HepG2 (cell line): ENCODE results near the gene ELP5. TPM values are rescaled to one million over a fixed set of nuclear protein-coding genes. Genes with fewer than 3 reads are reported as not detected.

Experiments
- CBFB ChIP-seq: sonication (generic); formaldehyde crosslinking; IDR thresholded peaks from 2 replicates; pipeline ENCODE4 v1.4.0; 2020; ENCODE audit warnings: missing genetic modification reagents
- ETV6 ChIP-seq: sonication (generic); formaldehyde crosslinking; conservative IDR thresholded peaks from 2 replicates; pipeline ENCODE4 v1.4.0; 2020; ENCODE audit warnings: missing genetic modification reagents
- HMG20B ChIP-seq: conservative IDR thresholded peaks from 2 replicates; pipeline ENCODE4 v1.6.1; 2016; ENCODE audit warnings: missing genetic modification reagents, missing compliant biosample characterization
- SRY ChIP-seq: sonication (generic); formaldehyde crosslinking; IDR thresholded peaks from 2 replicates; pipeline ENCODE4 v1.8.0; 2022; ENCODE audit warnings: mild to moderate bottlenecking, missing genetic modification reagents
- STAT5B ChIP-seq: sonication (generic); formaldehyde crosslinking; IDR thresholded peaks from 2 replicates; pipeline ENCODE4 v1.4.0; 2020; ENCODE audit warnings: missing genetic modification reagents
- ZNF10 ChIP-seq: sonication (generic); formaldehyde crosslinking; IDR thresholded peaks from 2 replicates; pipeline ENCODE4 v1.4.0; 2020; ENCODE audit warnings: mild to moderate bottlenecking, low read depth, missing genetic modification reagents, borderline replicate concordance
- ZNF205 ChIP-seq: IDR thresholded peaks from 2 replicates; pipeline ENCODE4 v1.6.1; 2018; ENCODE audit warnings: missing biosample characterization, missing genetic modification reagents
- ZNF552 ChIP-seq: sonication (generic); formaldehyde crosslinking; IDR thresholded peaks from 2 replicates; pipeline ENCODE4 v1.9.0; 2022; ENCODE audit warnings: missing genetic modification reagents, mild to moderate bottlenecking, borderline replicate concordance
- polyA plus RNA-seq, 8 experiments: library from polyadenylated mRNA; depleted of rRNA in 3 of 8; stranded (reverse) in 7 of 8; unstranded in 1 of 8; fragments of >200 nt; fragmentation: Illumina TruSeq in 4 of 8; extraction: Trizol in 4 of 8; gene quantifications; 2 replicates each; pipeline versions ENCODE4 v1.2.1 to v1.2.3, GENCODE V29; 2011 to 2016; ENCODE audit warnings: low read depth in 4 of 8, missing spikeins in 1 of 8, mixed read lengths in 1 of 8; ENCODE audit not compliant: insufficient read depth in 1 of 8
- total RNA-seq, 5 experiments: library from RNA; depleted of rRNA; stranded (reverse); fragments of >200 nt; fragmentation: Illumina TruSeq; extraction: Trizol; gene quantifications; 2 replicates each; pipeline ENCODE4 v1.2.3, GENCODE V29; 2016; ENCODE audit warnings: low read depth in 1 of 5
- TF ChIP-seq, protein P1 (sequence below): sonication (generic); formaldehyde crosslinking; conservative IDR thresholded peaks from 2 replicates; pipeline ENCODE4 v1.4.0; 2020; ENCODE audit warnings: missing genetic modification reagents
- TF ChIP-seq, protein P2 (sequence below): sonication (generic); formaldehyde crosslinking; IDR thresholded peaks from 2 replicates; pipeline ENCODE4 v1.4.0; 2020; ENCODE audit warnings: missing genetic modification reagents, borderline replicate concordance
- TF ChIP-seq, protein P3 (sequence below): sonication (generic); formaldehyde crosslinking; IDR thresholded peaks from 2 replicates; pipeline ENCODE4 v1.9.0; 2021; ENCODE audit warnings: missing genetic modification reagents, borderline replicate concordance
- TF ChIP-seq, protein P4 (sequence below): sonication (generic); formaldehyde crosslinking; IDR thresholded peaks from 2 replicates; pipeline ENCODE4 v1.8.0; 2022; ENCODE audit warnings: missing genetic modification reagents, mild to moderate bottlenecking, moderate library complexity, borderline replicate concordance
- TF ChIP-seq, protein P5 (sequence below): IDR thresholded peaks from 2 replicates; pipeline ENCODE4 v1.6.1; 2016; ENCODE audit warnings: low read depth, control low read depth
- TF ChIP-seq, protein P6 (sequence below): sonication (generic); formaldehyde crosslinking; IDR thresholded peaks from 2 replicates; pipeline ENCODE4 v1.5.1; 2020; ENCODE audit warnings: missing genetic modification reagents, mild to moderate bottlenecking, borderline replicate concordance

Gene ELP5
- total and polyA plus RNA-seq, 2 of the 13 experiments (the other 11 are each of a cell fraction or from before 2014, with no cell fraction given): 67.6 to 69.8 TPM

DNA sequence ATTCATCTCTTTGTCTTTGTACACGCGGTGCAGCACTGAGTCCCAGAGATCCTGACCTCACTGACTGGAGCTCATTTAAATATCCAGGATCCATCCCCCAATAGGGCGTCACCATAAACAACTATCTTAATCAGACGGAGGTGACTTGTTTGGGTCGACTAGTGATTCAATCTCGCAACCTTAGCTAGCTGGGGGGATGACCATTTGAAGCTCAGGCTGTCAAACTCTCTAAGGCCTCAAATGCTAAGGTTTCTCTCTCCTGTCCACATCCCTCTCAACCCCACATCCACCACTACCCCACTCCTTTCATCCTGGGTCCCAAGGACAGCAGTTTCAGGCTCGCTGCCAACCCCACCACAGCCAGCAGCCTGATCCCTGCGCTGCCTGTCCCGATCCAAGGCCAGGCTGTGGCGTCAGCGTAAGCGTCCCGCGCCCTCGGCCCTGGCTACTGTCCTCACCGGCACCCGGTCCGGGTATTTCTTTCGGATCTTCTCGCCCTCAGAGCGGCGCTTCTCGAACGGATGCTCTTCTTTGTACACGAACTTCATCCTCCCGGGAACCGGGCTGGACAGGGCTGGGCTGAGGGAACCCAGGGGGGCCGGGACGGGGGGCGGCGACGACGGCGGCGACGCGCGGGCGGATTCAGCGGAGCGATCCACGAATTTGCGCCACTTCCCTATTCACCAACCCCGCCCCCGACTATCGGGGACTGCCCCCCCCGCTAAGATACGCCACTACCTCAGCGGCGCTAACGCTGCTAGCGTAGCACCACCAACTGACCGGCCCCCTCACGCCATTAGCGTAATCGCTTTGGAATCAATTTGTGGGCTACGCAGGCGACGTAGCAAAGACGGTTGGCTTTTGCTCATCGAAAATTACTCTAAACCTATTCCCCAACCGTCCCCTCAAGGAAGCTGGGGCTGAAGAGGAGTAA, 10.0 kb upstream of the ELP5 start, which contains the start of gene GABARAP (continued):
- TF ChIP-seq CBFB: no peak
- TF ChIP-seq, protein P1, sequence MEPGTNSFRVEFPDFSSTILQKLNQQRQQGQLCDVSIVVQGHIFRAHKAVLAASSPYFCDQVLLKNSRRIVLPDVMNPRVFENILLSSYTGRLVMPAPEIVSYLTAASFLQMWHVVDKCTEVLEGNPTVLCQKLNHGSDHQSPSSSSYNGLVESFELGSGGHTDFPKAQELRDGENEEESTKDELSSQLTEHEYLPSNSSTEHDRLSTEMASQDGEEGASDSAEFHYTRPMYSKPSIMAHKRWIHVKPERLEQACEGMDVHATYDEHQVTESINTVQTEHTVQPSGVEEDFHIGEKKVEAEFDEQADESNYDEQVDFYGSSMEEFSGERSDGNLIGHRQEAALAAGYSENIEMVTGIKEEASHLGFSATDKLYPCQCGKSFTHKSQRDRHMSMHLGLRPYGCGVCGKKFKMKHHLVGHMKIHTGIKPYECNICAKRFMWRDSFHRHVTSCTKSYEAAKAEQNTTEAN (CRISPR knock-in tag): no peak
- TF ChIP-seq, protein P2, sequence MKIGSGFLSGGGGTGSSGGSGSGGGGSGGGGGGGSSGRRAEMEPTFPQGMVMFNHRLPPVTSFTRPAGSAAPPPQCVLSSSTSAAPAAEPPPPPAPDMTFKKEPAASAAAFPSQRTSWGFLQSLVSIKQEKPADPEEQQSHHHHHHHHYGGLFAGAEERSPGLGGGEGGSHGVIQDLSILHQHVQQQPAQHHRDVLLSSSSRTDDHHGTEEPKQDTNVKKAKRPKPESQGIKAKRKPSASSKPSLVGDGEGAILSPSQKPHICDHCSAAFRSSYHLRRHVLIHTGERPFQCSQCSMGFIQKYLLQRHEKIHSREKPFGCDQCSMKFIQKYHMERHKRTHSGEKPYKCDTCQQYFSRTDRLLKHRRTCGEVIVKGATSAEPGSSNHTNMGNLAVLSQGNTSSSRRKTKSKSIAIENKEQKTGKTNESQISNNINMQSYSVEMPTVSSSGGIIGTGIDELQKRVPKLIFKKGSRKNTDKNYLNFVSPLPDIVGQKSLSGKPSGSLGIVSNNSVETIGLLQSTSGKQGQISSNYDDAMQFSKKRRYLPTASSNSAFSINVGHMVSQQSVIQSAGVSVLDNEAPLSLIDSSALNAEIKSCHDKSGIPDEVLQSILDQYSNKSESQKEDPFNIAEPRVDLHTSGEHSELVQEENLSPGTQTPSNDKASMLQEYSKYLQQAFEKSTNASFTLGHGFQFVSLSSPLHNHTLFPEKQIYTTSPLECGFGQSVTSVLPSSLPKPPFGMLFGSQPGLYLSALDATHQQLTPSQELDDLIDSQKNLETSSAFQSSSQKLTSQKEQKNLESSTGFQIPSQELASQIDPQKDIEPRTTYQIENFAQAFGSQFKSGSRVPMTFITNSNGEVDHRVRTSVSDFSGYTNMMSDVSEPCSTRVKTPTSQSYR (CRISPR knock-in tag): peak; percentile 9; the same call in 1 of the 2 replicates
- TF ChIP-seq, protein P3, sequence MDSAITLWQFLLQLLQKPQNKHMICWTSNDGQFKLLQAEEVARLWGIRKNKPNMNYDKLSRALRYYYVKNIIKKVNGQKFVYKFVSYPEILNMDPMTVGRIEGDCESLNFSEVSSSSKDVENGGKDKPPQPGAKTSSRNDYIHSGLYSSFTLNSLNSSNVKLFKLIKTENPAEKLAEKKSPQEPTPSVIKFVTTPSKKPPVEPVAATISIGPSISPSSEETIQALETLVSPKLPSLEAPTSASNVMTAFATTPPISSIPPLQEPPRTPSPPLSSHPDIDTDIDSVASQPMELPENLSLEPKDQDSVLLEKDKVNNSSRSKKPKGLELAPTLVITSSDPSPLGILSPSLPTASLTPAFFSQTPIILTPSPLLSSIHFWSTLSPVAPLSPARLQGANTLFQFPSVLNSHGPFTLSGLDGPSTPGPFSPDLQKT: no peak
- no peak for TF ChIP-seq ZNF205
- TF ChIP-seq STAT5B (CRISPR knock-in tag): no peak
- TF ChIP-seq, protein P4, sequence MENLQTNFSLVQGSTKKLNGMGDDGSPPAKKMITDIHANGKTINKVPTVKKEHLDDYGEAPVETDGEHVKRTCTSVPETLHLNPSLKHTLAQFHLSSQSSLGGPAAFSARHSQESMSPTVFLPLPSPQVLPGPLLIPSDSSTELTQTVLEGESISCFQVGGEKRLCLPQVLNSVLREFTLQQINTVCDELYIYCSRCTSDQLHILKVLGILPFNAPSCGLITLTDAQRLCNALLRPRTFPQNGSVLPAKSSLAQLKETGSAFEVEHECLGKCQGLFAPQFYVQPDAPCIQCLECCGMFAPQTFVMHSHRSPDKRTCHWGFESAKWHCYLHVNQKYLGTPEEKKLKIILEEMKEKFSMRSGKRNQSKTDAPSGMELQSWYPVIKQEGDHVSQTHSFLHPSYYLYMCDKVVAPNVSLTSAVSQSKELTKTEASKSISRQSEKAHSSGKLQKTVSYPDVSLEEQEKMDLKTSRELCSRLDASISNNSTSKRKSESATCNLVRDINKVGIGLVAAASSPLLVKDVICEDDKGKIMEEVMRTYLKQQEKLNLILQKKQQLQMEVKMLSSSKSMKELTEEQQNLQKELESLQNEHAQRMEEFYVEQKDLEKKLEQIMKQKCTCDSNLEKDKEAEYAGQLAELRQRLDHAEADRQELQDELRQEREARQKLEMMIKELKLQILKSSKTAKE: no peak
- TF ChIP-seq HMG20B (CRISPR knock-in tag): no peak
- no peak for TF ChIP-seq ZNF10 (CRISPR knock-in tag)
- TF ChIP-seq SRY (CRISPR knock-in tag): no peak
- TF ChIP-seq ETV6 (CRISPR knock-in tag): no peak
- TF ChIP-seq, protein P5, sequence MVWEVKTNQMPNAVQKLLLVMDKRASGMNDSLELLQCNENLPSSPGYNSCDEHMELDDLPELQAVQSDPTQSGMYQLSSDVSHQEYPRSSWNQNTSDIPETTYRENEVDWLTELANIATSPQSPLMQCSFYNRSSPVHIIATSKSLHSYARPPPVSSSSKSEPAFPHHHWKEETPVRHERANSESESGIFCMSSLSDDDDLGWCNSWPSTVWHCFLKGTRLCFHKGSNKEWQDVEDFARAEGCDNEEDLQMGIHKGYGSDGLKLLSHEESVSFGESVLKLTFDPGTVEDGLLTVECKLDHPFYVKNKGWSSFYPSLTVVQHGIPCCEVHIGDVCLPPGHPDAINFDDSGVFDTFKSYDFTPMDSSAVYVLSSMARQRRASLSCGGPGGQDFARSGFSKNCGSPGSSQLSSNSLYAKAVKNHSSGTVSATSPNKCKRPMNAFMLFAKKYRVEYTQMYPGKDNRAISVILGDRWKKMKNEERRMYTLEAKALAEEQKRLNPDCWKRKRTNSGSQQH (CRISPR knock-in tag): no peak
- TF ChIP-seq ZNF552 (CRISPR knock-in tag): no peak
- TF ChIP-seq, protein P6, sequence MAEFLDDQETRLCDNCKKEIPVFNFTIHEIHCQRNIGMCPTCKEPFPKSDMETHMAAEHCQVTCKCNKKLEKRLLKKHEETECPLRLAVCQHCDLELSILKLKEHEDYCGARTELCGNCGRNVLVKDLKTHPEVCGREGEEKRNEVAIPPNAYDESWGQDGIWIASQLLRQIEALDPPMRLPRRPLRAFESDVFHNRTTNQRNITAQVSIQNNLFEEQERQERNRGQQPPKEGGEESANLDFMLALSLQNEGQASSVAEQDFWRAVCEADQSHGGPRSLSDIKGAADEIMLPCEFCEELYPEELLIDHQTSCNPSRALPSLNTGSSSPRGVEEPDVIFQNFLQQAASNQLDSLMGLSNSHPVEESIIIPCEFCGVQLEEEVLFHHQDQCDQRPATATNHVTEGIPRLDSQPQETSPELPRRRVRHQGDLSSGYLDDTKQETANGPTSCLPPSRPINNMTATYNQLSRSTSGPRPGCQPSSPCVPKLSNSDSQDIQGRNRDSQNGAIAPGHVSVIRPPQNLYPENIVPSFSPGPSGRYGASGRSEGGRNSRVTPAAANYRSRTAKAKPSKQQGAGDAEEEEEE: no peak
